Smooth muscle cell (in vitro differentiated cells): ENCODE results near the gene TRAF3IP1. TPM values are rescaled to one million over a fixed set of nuclear protein-coding genes. Genes with fewer than 3 reads are reported as not detected.

Experiments used
- DNase-seq: peaks from one replicate; lab custom pipeline; 2025; ENCODE audit not compliant: unreplicated experiment; lab: John Stamatoyannopoulos, UW
- H2AFZ ChIP-seq: fragments of 200-600 bp; sonication (generic); 2 replicates; pipeline ENCODE4 v1.6.0; 2016; ENCODE audit warnings: antibody characterized with exemption, low read depth, mild to moderate bottlenecking
- H3F3A ChIP-seq: fragments of 200-600 bp; sonication (generic); 2 replicates; pipeline ENCODE4 v1.6.0; 2017; ENCODE audit warnings: antibody characterized with exemption, low read depth
- H3K27ac ChIP-seq: fragments of 200-600 bp; sonication (generic); 2 replicates; pipeline ENCODE4 v1.5.1; 2016; ENCODE audit warnings: low read depth, mild to moderate bottlenecking
- H3K27me3 ChIP-seq: fragments of 200-600 bp; sonication (generic); 2 replicates; pipeline ENCODE4 v1.6.1; 2016; ENCODE audit warnings: low read depth, mild to moderate bottlenecking
- H3K36me3 ChIP-seq: fragments of 200-600 bp; sonication (generic); 2 replicates; pipeline ENCODE4 v1.5.1; 2016; ENCODE audit warnings: low read depth
- H3K4me1 ChIP-seq: fragments of 200-600 bp; sonication (generic); 2 replicates; pipeline ENCODE4 v1.5.1; 2016; ENCODE audit warnings: low read depth
- H3K4me2 ChIP-seq: fragments of 200-600 bp; sonication (generic); 2 replicates; pipeline ENCODE4 v1.6.0; 2016; ENCODE audit warnings: mild to moderate bottlenecking
- H3K4me3 ChIP-seq: fragments of 200-600 bp; sonication (generic); 2 replicates; pipeline ENCODE4 v1.5.1; 2016; ENCODE audit warnings: mild to moderate bottlenecking
- H3K79me2 ChIP-seq: fragments of 200-600 bp; sonication (generic); 2 replicates; pipeline ENCODE4 v1.6.0; 2016; ENCODE audit warnings: low read depth, mild to moderate bottlenecking
- H3K9ac ChIP-seq: fragments of 200-600 bp; sonication (generic); 2 replicates; pipeline ENCODE4 v1.6.0; 2016; ENCODE audit warnings: low read depth
- H3K9me3 ChIP-seq: fragments of 200-600 bp; sonication (generic); replicated peaks from 2 replicates; pipeline ENCODE4 v1.5.1; 2016; ENCODE audit warnings: low read depth
- H4K20me1 ChIP-seq: fragments of 200-600 bp; sonication (generic); 2 replicates; pipeline ENCODE4 v1.6.0; 2016; ENCODE audit warnings: low read depth
- WGBS: methylation state at CpG from one replicate; pipeline ENCODE4 v1.1.7; 2016; ENCODE audit warnings: low lambda C conversion rate; 5-methylcytosine and 5-hydroxymethylcytosine counted together
- polyA plus RNA-seq: library from polyadenylated mRNA; unstranded; fragments of >200 nt; fragmentation: Nextera tagmentation; extraction: Ambion mirVana; gene quantifications from 2 replicates; pipeline ENCODE4 v1.2.1, GENCODE V29; 2016
- total RNA-seq: library from RNA; depleted of rRNA; stranded (reverse); fragments of >200 nt; gene quantifications from 2 replicates; pipeline ENCODE4 v1.2.3, GENCODE V29; 2014
- TF ChIP-seq, protein P1 (sequence below): fragments of 200-600 bp; sonication (generic); IDR thresholded peaks from 2 replicates; pipeline ENCODE4 v1.5.1; 2017; ENCODE audit warnings: borderline replicate concordance, mild to moderate bottlenecking, antibody characterized with exemption; ENCODE audit not compliant: insufficient read depth, poor library complexity, severe bottlenecking

Gene TRAF3IP1
- total and polyA plus RNA-seq, 2 experiments from 2014 or later: 5.3 to 7.5 TPM

DNA sequence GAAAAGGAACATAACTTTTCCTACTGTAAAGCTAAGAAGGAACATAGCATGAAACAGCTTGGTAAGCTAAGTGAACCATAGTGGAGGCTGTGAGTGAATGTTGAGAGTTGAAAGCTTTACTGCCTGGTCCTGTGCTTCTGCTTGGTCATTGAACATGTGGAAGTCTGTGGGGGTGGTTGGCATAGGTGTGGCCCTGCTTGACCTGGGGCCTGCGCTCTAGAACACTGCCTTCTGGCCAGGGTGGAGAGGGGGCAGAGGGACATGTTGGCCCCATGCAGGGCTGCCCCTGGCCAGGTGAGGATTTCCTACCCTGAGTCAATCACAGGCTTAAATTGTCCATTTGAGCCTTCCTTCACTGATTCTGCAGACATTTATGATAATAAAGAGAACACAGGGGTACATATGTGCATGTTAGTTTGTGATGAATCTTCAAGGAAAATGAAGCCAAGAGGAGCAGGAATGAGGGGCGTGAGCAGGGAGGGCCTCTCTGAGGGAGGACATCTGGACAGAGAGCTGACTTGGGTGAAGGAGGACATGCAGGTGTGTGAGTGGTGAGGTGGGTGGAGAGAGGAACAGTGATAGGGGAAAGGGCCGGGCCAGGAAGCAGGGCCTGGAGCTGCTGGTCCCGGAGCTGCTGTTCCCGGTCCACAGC, 16.6 kb downstream of the TRAF3IP1 start:
- WGBS: 100% methylated on average over 5 of the region's 5 CpGs
- TF ChIP-seq, protein P1, sequence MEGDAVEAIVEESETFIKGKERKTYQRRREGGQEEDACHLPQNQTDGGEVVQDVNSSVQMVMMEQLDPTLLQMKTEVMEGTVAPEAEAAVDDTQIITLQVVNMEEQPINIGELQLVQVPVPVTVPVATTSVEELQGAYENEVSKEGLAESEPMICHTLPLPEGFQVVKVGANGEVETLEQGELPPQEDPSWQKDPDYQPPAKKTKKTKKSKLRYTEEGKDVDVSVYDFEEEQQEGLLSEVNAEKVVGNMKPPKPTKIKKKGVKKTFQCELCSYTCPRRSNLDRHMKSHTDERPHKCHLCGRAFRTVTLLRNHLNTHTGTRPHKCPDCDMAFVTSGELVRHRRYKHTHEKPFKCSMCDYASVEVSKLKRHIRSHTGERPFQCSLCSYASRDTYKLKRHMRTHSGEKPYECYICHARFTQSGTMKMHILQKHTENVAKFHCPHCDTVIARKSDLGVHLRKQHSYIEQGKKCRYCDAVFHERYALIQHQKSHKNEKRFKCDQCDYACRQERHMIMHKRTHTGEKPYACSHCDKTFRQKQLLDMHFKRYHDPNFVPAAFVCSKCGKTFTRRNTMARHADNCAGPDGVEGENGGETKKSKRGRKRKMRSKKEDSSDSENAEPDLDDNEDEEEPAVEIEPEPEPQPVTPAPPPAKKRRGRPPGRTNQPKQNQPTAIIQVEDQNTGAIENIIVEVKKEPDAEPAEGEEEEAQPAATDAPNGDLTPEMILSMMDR: no peak
- Histone ChIP-seq H3F3A (no peaks in the 10 kb centered on the region), H3K27me3 (no peaks in the 10 kb centered on the region), H3K27ac (no peak overlapping the region), H4K20me1 (peaks cover 65% of the 10 kb centered on the region), H3K36me3 (no peaks in the 10 kb centered on the region), H3K4me1 (no peaks in the 10 kb centered on the region), H3K4me3 (no peak overlapping the region), H3K9me3 (no peaks in the 10 kb centered on the region), H3K9ac (no peak overlapping the region), H3K79me2 (no peaks in the 10 kb centered on the region), H2AFZ (no peak overlapping the region), H3K4me2 (no peak overlapping the region)
- no peak for DNase-seq

DNA sequence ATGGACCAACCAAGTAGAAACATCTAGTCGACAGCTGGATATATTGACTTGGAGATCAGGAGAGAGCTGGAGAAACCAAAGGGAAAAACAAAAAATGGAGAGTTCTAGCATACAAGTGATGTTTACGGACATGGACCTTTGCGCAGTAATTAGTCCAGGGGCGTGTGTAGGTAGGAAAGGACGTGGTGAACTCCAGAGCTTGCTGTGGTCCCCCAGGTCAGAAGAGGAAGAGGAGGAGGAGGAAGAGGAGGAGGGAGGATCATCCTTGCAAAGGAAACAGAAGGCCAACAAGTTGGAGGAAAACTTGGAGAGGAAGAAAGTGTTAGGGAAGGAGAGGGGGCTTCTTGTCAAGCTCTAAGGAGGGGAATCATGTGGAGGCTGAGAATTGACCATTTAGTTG, 17.5 kb downstream of the TRAF3IP1 start:
- no peak overlapping the region for H3K4me3 ChIP-seq
- no peak overlapping the region for H3K9ac ChIP-seq
- no peak for DNase-seq
- peaks cover 58% of the 10 kb centered on the region for H4K20me1 ChIP-seq
- no peaks in the 10 kb centered on the region for H3K9me3 ChIP-seq
- no peaks in the 10 kb centered on the region for H3K79me2 ChIP-seq
- H2AFZ ChIP-seq: no peak overlapping the region
- no peaks in the 10 kb centered on the region for H3K27me3 ChIP-seq
- TF ChIP-seq, protein P1: no peak
- no peaks in the 10 kb centered on the region for H3K36me3 ChIP-seq
- WGBS: 93% methylated on average over 5 of the region's 5 CpGs
- no peak overlapping the region for H3K27ac ChIP-seq
- H3K4me2 ChIP-seq: no peak overlapping the region
- H3K4me1 ChIP-seq: no peaks in the 10 kb centered on the region
- H3F3A ChIP-seq: no peaks in the 10 kb centered on the region

DNA sequence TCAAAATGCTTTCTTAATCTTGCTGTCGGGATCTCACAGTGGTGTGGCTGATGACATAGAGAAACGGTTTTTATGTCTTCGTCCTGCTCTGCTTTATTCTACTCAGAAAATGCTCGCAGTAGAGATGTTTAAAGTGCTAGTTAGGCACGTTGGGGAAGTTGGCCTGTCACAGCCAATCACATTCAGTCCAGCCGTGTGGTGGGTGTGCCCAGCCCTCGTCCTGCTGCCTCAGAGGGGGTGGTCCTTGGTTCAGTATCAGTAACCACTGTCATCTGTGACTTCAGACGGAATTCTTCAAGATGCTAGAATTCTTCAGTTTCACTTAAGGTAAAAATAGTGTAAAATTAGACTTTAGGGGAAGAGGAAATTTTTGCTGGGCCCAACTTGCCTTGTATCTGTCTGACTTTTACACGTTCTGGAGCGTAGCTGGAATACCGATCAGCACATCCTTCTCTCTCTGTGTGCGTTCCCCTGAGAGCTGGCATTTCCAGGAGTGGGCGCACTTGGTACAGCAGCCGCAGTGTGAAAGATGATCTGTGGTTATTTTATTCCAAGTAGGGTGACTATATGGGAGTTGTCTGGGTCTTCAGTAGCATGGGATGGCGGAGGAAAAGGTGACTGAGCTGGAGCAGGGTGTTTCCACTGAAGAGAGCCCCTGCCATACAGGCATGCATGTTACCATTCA, 18.5 kb downstream of the TRAF3IP1 start:
- no peaks in the 10 kb centered on the region for H3K36me3 ChIP-seq
- H3K4me3 ChIP-seq: no peak overlapping the region
- no peaks in the 10 kb centered on the region for H3K27me3 ChIP-seq
- no peak overlapping the region for H3K27ac ChIP-seq
- no peaks in the 10 kb centered on the region for H3K4me1 ChIP-seq
- H3K9me3 ChIP-seq: no peaks in the 10 kb centered on the region
- TF ChIP-seq, protein P1: no peak
- H3K4me2 ChIP-seq: no peak overlapping the region
- H2AFZ ChIP-seq: no peak overlapping the region
- peaks cover 49% of the 10 kb centered on the region for H4K20me1 ChIP-seq
- WGBS: 89% methylated on average over 15 of the region's 15 CpGs
- no peak for DNase-seq
- H3K79me2 ChIP-seq: no peaks in the 10 kb centered on the region
- no peak overlapping the region for H3K9ac ChIP-seq
- no peaks in the 10 kb centered on the region for H3F3A ChIP-seq
